SK-N-SH (cell line): ENCODE measurements around the gene FYTTD1. TPM values are rescaled to one million over a fixed set of nuclear protein-coding genes. Genes with fewer than 3 reads are reported as not detected.

Experiments
- CTCF ChIA-PET: fragments of 300-600, 350-600 bp; formaldehyde crosslinking; extraction: SDS; loops from one replicate; lab custom pipeline; 2021; lab: Yijun Ruan, JAX
- POLR2A ChIA-PET: fragments of 350-600 bp; sonication (Branson Sonifier 250); formaldehyde crosslinking; extraction: SDS; loops from one replicate; lab custom pipeline; 2020; ENCODE audit warnings: antibody characterized with exemption, inconsistent platforms; lab: Yijun Ruan, JAX
- DNase-seq: peaks from one replicate; pipeline ENCODE4 v3.0.0; 2012
- H2AFZ ChIP-seq: fragments of 200-600 bp; sonication (generic); 2 replicates; pipeline ENCODE4 v1.8.1; 2016; ENCODE audit warnings: antibody characterized with exemption, mild to moderate bottlenecking, low read depth
- H3F3A ChIP-seq: fragments of 200-600 bp; sonication (generic); replicated peaks from 2 replicates; pipeline ENCODE3; 2016; ENCODE audit warnings: antibody characterized with exemption, mild to moderate bottlenecking; ENCODE audit not compliant: insufficient read depth
- H3K27ac ChIP-seq, 2 experiments: fragments of 200-500 bp in 1 of 2; fragments of 200-600 bp in 1 of 2; sonication (Bioruptor generic) in 1 of 2; sonication (generic), shearing (Covaris generic) in 1 of 2; 2 replicates each; pipeline versions ENCODE4 v1.5.1 to v1.6.1; 2014 to 2016; ENCODE audit warnings: low read depth in 2 of 2, inconsistent platforms in 1 of 2, low read length in 1 of 2, mild to moderate bottlenecking in 1 of 2, mixed read lengths in 1 of 2
- H3K27me3 ChIP-seq: fragments of 200-600 bp; sonication (generic), shearing (Covaris generic); 2 replicates; pipeline ENCODE4 v1.6.1; 2016; ENCODE audit warnings: mixed run types; ENCODE audit not compliant: insufficient read depth
- H3K36me3 ChIP-seq, 2 experiments: fragments of 200-500 bp in 1 of 2; fragments of 200-600 bp in 1 of 2; sonication (Bioruptor generic) in 1 of 2; sonication (generic) in 1 of 2; replicated peaks in 1 of 2; 2 replicates each; pipeline versions ENCODE3 to v1.5.1; 2014 to 2016; ENCODE audit warnings: low read length in 1 of 2, mild to moderate bottlenecking in 1 of 2; ENCODE audit not compliant: insufficient read depth in 2 of 2, control insufficient read depth in 1 of 2
- H3K4me1 ChIP-seq, 2 experiments: fragments of 200-500 bp in 1 of 2; fragments of 200-600 bp in 1 of 2; sonication (Bioruptor generic) in 1 of 2; sonication (generic), shearing (Covaris generic) in 1 of 2; 2 replicates each; pipeline versions ENCODE4 v1.5.1 to v1.6.1; 2014 to 2016; ENCODE audit warnings: low read depth in 1 of 2, low read length in 1 of 2, mixed run types in 1 of 2; ENCODE audit not compliant: insufficient read depth in 2 of 2, control insufficient read depth in 1 of 2
- H3K4me2 ChIP-seq: fragments of 200-600 bp; sonication (generic), shearing (Covaris generic); 2 replicates; pipeline ENCODE4 v1.6.1; 2017; ENCODE audit warnings: mixed run types
- H3K4me3 ChIP-seq, 2 experiments: fragments of 200-500 bp in 1 of 2; fragments of 200-600 bp in 1 of 2; sonication (Bioruptor generic) in 1 of 2; sonication (generic), shearing (Covaris generic) in 1 of 2; 2 replicates each; pipeline versions ENCODE4 v1.5.1 to v1.8.1; 2014 to 2016; ENCODE audit warnings: low read depth in 2 of 2, inconsistent platforms in 1 of 2, low read length in 1 of 2, mild to moderate bottlenecking in 1 of 2, mixed read lengths in 1 of 2, moderate library complexity in 1 of 2
- H3K79me2 ChIP-seq: fragments of 200-600 bp; sonication (generic); 2 replicates; pipeline ENCODE4 v1.8.1; 2017; ENCODE audit warnings: mild to moderate bottlenecking; ENCODE audit not compliant: insufficient read depth
- H3K9ac ChIP-seq: fragments of 200-600 bp; sonication (generic); 2 replicates; pipeline ENCODE4 v1.6.1; 2017; ENCODE audit warnings: mixed run types
- H3K9me2 ChIP-seq: fragments of 200-600 bp; sonication (generic); 2 replicates; pipeline ENCODE4 v1.6.1; 2017; ENCODE audit warnings: mixed run types
- H3K9me3 ChIP-seq: fragments of 200-600 bp; sonication (generic); 2 replicates; pipeline ENCODE4 v1.6.1; 2017; ENCODE audit warnings: mixed run types, mild to moderate bottlenecking, moderate library complexity
- H4K20me1 ChIP-seq: fragments of 200-600 bp; sonication (generic); 2 replicates; pipeline ENCODE4 v1.6.1; 2017; ENCODE audit warnings: mild to moderate bottlenecking, mixed run types; ENCODE audit not compliant: insufficient read depth
- EP300 ChIP-seq, 2 experiments: IDR thresholded peaks; 2 replicates each; pipeline versions ENCODE4 v1.4.0 to v1.6.1; 2012; ENCODE audit warnings: borderline replicate concordance in 1 of 2, low read depth in 1 of 2, low read length in 1 of 2
- GABPA ChIP-seq: IDR thresholded peaks from 2 replicates; pipeline ENCODE4 v1.4.0; 2012; ENCODE audit warnings: low read depth, mild to moderate bottlenecking
- MXI1 ChIP-seq: IDR thresholded peaks from 2 replicates; pipeline ENCODE4 v1.6.1; 2012; ENCODE audit warnings: mild to moderate bottlenecking, low read depth, low read length, improper control_type of control experiment
- POLR2AphosphoS5 ChIP-seq: IDR thresholded peaks from 2 replicates; pipeline ENCODE4 v1.6.1; 2012; ENCODE audit warnings: low read depth, low read length
- RAD21 ChIP-seq: IDR thresholded peaks from 2 replicates; pipeline ENCODE4 v1.6.1; 2012; ENCODE audit warnings: mild to moderate bottlenecking, low read length
- SIN3A ChIP-seq: IDR thresholded peaks from 2 replicates; pipeline ENCODE4 v1.6.1; 2012; ENCODE audit warnings: low read depth, mild to moderate bottlenecking, low read length, moderate library complexity, borderline replicate concordance
- TAF1 ChIP-seq: IDR thresholded peaks from 2 replicates; pipeline ENCODE4 v1.6.1; 2012; ENCODE audit warnings: low read depth, mild to moderate bottlenecking, low read length, moderate library complexity, borderline replicate concordance
- TCF12 ChIP-seq: IDR thresholded peaks from 2 replicates; pipeline ENCODE4 v1.4.0; 2012
- YY1 ChIP-seq: IDR thresholded peaks from 2 replicates; pipeline ENCODE4 v1.4.0; 2012; ENCODE audit warnings: low read depth, mild to moderate bottlenecking
- WGBS: methylation state at CpG from one replicate; pipeline ENCODE4 v1.1.6; 2017; ENCODE audit warnings: low lambda C conversion rate; 5-methylcytosine and 5-hydroxymethylcytosine counted together
- polyA plus RNA-seq, 3 experiments: library from polyadenylated mRNA; depleted of rRNA; stranded (reverse); fragments of >200 nt; gene quantifications; 2 replicates each; pipeline ENCODE4 v1.2.3, GENCODE V29; 2012
- TF ChIP-seq, protein P1 (sequence below): IDR thresholded peaks from 2 replicates; pipeline ENCODE4; 2012
- TF ChIP-seq, protein P2 (sequence below): IDR thresholded peaks from 2 replicates; pipeline ENCODE4 v1.4.0; 2012; ENCODE audit warnings: low read depth
- TF ChIP-seq, protein P3 (sequence below): IDR thresholded peaks from 2 replicates; pipeline ENCODE4 v1.4.0; 2012; ENCODE audit warnings: low read depth, borderline replicate concordance
- TF ChIP-seq, protein P4 (sequence below): fragments of 200-600 bp; sonication (generic); IDR thresholded peaks from 2 replicates; pipeline ENCODE4 v1.6.1; 2017; ENCODE audit warnings: antibody characterized with exemption, mild to moderate bottlenecking, moderate library complexity

The FYTTD1 gene
- polyA plus RNA-seq, 1 of the 3 experiments (the other 2 are of a cell fraction), result 14.7 TPM

DNA sequence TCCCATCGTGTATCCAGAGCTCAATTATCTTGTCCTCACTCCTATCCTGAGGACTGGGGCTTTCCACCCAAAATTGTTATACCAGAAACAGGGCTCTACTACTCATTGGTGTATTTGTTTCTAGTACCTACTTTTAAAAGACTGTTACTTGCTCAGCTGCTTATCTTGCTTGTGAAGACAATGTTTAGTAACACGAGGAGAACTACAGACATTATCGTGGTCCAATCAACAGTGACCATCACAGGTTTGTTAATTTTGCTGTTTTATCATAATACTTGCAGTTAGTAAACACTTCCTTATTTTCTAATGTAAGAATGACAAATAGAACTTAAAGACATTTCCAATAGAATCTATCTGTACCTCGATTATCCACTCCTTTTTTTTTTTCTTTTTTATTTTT, 54.8 kb downstream of the FYTTD1 start:
- POLR2A ChIA-PET, result no interaction called here
- Histone ChIP-seq H3K9me2 (no peaks in the 10 kb centered on the region), H4K20me1 (peaks cover 72% of the 10 kb centered on the region), H2AFZ (no peak overlapping the region), H3F3A (peaks cover 20% of the 10 kb centered on the region), H3K79me2 (peaks cover 98% of the 10 kb centered on the region), H3K4me2 (no peak overlapping the region), H3K4me1 (peaks cover 0 to 11% of the 10 kb centered on the region in 2 experiments; a peak in 1 of 4 replicates), H3K27me3 (no peaks in the 10 kb centered on the region), H3K4me3 (no peak overlapping the region), H3K36me3 (no peaks in the 10 kb centered on the region), H3K9ac (no peak overlapping the region), H3K27ac (no peak overlapping the region), H3K9me3 (no peaks in the 10 kb centered on the region)
- DNase-seq, result no peak
- CTCF ChIA-PET, result no interaction called here
- WGBS, result 93% methylated on average over 4 of the region's 4 CpGs
- no peak for TF ChIP-seq TAF1
- TF ChIP-seq, protein P1, sequence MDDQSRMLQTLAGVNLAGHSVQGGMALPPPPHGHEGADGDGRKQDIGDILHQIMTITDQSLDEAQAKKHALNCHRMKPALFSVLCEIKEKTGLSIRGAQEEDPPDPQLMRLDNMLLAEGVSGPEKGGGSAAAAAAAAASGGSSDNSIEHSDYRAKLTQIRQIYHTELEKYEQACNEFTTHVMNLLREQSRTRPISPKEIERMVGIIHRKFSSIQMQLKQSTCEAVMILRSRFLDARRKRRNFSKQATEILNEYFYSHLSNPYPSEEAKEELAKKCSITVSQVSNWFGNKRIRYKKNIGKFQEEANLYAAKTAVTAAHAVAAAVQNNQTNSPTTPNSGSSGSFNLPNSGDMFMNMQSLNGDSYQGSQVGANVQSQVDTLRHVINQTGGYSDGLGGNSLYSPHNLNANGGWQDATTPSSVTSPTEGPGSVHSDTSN, result no peak
- TF ChIP-seq, protein P2, sequence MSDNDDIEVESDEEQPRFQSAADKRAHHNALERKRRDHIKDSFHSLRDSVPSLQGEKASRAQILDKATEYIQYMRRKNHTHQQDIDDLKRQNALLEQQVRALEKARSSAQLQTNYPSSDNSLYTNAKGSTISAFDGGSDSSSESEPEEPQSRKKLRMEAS, result no peak
- TF ChIP-seq GABPA, result no peak
- no peak for TF ChIP-seq RAD21
- no peak for TF ChIP-seq EP300 (IDR thresholded peaks at IDR 0.05; ENCODE audit: borderline replicate concordance in 1 of 2, low read depth in 1 of 2, low read length in 1 of 2)
- TF ChIP-seq SIN3A, result no peak

DNA sequence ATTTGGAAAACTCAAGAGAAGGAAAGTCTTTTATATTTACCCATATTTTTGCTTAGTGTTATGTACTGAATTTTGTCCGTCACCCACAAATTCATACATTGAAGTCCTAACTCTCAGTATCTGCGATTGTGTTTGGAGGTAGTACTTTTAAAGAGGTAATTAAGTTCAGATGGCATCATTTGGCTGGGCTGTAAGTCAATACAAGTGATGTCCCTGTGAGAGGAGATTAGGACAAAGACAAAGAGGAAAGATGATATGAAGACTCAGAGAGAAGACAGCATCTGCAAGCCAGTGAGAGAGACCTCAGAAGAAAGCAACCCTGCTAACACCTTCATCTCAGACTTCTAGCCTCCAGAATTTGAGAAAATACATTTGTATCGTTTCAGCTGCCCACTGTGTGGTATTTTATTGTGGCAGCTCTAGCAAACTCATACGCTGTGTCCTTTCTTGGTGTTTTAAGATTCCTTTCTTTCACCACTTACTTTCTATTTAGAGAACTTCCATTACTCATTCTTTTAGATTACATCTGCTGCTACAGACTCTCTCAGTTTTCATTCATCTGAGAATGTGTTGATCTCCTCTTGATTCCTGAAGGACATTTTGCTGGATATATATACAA, 58.4 kb downstream of the FYTTD1 start:
- Histone ChIP-seq H3F3A (peaks cover 35% of the 10 kb centered on the region), H3K9me3 (no peaks in the 10 kb centered on the region), H3K4me2 (peak overlapping the region; percentile 60), H3K36me3 (no peaks in the 10 kb centered on the region), H4K20me1 (peaks cover 58% of the 10 kb centered on the region), H3K27ac (peak overlapping the region in 1 of 2 experiments; percentile 75; a peak in 3 of 4 replicates), H3K27me3 (no peaks in the 10 kb centered on the region), H3K4me3 (peak overlapping the region in 1 of 2 experiments; percentile 34; a peak in 1 of 4 replicates), H2AFZ (no peak overlapping the region), H3K9ac (peak overlapping the region; percentile 1; the same call in 1 of the 2 replicates), H3K9me2 (no peaks in the 10 kb centered on the region), H3K4me1 (peaks cover 2 to 24% of the 10 kb centered on the region in 2 experiments; a peak in 2 of 4 replicates), H3K79me2 (peaks cover 98% of the 10 kb centered on the region)
- TF ChIP-seq SIN3A (no peak), RAD21 (no peak), MXI1 (no peak), POLR2AphosphoS5 (no peak), TCF12 (peak; percentile 4; the same call in 1 of the 2 replicates), YY1 (no peak)
- TF ChIP-seq, protein P3, sequence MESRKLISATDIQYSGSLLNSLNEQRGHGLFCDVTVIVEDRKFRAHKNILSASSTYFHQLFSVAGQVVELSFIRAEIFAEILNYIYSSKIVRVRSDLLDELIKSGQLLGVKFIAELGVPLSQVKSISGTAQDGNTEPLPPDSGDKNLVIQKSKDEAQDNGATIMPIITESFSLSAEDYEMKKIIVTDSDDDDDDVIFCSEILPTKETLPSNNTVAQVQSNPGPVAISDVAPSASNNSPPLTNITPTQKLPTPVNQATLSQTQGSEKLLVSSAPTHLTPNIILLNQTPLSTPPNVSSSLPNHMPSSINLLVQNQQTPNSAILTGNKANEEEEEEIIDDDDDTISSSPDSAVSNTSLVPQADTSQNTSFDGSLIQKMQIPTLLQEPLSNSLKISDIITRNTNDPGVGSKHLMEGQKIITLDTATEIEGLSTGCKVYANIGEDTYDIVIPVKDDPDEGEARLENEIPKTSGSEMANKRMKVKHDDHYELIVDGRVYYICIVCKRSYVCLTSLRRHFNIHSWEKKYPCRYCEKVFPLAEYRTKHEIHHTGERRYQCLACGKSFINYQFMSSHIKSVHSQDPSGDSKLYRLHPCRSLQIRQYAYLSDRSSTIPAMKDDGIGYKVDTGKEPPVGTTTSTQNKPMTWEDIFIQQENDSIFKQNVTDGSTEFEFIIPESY, result no peak
- TF ChIP-seq, protein P4, sequence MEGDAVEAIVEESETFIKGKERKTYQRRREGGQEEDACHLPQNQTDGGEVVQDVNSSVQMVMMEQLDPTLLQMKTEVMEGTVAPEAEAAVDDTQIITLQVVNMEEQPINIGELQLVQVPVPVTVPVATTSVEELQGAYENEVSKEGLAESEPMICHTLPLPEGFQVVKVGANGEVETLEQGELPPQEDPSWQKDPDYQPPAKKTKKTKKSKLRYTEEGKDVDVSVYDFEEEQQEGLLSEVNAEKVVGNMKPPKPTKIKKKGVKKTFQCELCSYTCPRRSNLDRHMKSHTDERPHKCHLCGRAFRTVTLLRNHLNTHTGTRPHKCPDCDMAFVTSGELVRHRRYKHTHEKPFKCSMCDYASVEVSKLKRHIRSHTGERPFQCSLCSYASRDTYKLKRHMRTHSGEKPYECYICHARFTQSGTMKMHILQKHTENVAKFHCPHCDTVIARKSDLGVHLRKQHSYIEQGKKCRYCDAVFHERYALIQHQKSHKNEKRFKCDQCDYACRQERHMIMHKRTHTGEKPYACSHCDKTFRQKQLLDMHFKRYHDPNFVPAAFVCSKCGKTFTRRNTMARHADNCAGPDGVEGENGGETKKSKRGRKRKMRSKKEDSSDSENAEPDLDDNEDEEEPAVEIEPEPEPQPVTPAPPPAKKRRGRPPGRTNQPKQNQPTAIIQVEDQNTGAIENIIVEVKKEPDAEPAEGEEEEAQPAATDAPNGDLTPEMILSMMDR, result no peak
- TF ChIP-seq, protein P1, result 0 out of 2 replicates have a peak, but pooled peaks have one; percentile 16
- 58% methylated on average over 4 of the region's 4 CpGs for WGBS
- ChIA-PET POLR2A (no interaction called here), CTCF (no interaction called here)
- DNase-seq, result no peak
